HG03108 (cell line): ENCODE data around the gene NIBAN1.
"Not testable (repeated sequence)": the region's sequence is repeated elsewhere in the genome, so short reads cannot be mapped to it uniquely, and the experiment has no call there.

Experiments
- ATAC-seq: cut with Tn5 transposase; IDR thresholded peaks from one replicate; pipeline ENCODE4 v1.9.1; 2021; ENCODE audit warnings: moderate library complexity; ENCODE audit not compliant: unreplicated experiment

The NIBAN1 gene, protein sequence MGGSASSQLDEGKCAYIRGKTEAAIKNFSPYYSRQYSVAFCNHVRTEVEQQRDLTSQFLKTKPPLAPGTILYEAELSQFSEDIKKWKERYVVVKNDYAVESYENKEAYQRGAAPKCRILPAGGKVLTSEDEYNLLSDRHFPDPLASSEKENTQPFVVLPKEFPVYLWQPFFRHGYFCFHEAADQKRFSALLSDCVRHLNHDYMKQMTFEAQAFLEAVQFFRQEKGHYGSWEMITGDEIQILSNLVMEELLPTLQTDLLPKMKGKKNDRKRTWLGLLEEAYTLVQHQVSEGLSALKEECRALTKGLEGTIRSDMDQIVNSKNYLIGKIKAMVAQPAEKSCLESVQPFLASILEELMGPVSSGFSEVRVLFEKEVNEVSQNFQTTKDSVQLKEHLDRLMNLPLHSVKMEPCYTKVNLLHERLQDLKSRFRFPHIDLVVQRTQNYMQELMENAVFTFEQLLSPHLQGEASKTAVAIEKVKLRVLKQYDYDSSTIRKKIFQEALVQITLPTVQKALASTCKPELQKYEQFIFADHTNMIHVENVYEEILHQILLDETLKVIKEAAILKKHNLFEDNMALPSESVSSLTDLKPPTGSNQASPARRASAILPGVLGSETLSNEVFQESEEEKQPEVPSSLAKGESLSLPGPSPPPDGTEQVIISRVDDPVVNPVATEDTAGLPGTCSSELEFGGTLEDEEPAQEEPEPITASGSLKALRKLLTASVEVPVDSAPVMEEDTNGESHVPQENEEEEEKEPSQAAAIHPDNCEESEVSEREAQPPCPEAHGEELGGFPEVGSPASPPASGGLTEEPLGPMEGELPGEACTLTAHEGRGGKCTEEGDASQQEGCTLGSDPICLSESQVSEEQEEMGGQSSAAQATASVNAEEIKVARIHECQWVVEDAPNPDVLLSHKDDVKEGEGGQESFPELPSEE

DNA sequence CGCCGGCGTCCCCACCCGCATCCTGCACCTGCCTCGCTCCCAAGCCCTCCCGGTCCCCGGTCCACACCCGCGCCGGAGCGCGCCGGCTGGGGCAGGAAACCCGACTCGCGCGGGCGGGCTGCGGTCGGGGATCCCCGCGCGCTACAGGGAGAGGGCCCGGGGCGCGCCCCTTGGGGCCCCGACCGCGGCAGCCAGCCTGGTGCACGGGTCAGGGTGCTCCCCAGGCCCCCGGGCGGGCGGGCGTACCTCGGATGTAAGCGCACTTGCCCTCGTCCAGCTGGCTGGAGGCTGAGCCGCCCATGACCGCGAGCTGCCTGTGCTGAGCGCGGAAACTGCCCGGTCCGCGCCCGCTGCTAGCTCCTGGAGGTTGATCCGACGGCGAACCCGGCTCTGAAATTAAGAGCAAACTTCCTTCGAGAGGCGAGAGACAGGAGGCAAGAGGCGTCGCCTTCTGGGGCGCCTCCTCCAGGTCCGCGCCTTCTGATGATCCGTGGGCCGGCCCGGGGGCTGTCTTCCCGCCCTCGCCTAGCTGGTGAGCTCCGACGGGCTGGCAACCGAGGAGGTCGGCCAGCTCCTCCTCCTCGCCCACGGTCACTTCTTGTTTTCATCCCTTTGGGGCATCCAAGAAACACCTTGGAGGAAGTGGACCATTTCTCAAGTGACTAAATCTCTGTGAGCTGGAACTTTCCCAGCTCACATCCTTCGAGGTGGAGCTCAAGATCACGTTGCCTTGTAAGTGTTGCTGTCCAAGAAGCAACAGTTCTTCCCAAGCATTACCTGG, at the start of gene NIBAN1:
Gene NIBAN1 (minus strand): TSS at position 453 of the 781 bp plus-strand sequence. CDS start 152 bp downstream, at position 301.
- ATAC-seq = peak; percentile 52

DNA sequence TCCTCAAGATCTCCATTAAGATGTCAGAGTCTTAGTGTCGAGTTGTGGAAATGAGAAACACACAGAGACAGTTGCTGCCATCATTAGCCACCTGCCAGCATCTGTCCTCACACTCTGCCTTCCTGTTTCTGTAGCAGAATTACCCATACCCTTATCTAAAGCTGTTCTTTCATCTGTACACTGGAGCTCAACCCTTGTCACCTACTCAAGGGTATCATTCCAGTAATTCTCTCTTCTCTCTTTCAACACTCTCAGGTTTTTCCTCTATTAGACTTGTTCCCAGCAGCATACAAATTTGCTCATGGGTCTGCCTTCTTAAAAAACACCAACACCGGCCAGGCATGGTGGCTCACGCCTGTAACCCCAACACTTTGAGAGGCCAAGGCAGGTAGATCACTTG, 43.7 kb upstream of the NIBAN1 start:
- no peak for ATAC-seq

DNA sequence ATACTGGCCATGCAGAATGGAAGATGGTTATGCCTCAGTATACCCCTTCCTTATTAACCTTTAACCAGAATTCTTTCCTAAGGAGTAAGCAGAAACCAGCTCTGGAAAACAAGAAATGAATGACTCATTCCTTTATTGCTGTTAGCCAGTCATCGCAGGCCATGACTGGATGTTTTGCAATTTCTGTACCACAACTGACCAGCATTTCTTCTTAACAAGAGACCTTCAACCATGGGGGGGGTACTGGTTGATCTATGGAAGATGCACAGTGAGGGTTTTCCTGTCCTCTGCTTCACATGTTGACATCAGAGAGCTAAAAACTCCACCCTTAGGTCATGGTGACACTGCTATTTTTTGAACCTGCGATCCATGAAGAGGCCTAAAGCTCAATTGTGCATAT, 43.0 kb upstream of the NIBAN1 start:
- ATAC-seq = no peak

DNA sequence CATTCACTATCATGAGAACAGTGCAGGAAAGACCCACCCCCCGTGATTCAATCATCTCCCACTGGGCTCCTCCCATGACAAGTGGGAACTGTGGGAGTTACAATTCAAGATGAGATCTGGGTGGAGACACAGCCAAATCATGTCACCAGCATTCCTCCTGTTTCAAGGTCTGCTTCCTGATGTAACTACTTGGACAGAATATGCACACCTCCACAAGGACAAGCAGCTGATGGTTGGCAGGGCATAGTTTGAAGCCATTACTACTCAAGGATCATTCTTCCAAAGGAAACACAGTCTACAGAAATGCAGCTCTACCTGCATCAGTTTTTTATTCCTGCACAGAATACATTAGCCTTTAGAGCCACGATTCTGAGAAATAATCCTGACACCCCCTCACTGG, 42.6 kb upstream of the NIBAN1 start:
- ATAC-seq = no peak

DNA sequence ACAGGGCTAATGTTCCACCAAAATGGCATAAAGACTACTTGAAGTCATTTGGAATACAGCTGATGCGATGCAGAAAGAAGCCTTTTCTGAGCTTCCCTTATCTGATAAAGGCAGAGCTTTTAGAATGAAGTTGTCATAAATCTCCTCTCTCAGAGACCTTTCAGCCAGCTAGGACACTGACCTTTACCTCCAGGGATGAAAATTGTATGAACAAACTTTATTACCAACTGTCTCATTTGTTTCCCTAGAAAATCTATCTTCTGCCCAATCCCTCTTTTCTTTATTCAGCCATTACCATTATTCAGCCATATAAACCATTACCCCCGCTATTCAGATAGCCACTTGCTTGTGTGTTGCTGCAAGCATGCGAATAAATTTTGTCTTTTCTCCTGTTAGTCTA, 41.3 kb upstream of the NIBAN1 start:
- ATAC-seq = no peak

DNA sequence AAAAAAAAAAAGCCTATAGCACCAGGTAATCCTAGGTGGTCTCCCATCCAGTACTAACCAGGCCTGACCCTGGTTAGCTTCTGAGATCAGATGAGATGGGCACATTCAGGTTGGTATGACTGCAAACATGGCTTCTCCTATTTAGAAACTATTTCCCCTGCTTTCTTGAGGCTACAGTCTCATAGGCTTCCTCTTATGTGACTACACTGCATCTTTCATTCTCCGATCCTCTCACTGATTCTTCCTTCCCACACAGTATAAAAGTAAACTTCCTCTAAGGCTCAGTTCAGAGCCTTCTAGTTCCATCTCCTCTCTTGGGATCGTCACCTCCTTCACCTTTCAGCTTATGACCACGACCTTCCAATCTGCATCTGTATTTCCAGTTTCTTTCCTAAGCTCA, 40.6 kb upstream of the NIBAN1 start:
- no peak for ATAC-seq

DNA sequence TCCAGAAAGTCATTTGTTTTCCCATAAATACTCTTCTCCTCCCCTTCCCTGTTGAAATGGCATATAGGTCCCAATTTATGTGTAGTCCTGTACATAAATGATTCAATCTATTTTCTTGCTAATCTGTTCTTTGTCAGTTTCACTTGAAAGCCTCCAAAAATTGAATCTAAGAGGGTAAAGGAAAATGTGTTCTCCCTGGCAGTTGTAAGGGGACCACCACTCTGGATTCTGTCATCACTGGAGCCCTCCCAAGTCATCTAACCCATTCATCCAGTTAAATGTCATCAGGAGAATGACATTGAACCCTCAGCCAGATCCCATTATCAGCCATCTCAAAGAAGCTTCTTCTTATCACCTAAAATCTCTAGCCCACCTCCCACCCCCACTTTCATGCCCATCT, 36.1 kb upstream of the NIBAN1 start:
- ATAC-seq = no peak

DNA sequence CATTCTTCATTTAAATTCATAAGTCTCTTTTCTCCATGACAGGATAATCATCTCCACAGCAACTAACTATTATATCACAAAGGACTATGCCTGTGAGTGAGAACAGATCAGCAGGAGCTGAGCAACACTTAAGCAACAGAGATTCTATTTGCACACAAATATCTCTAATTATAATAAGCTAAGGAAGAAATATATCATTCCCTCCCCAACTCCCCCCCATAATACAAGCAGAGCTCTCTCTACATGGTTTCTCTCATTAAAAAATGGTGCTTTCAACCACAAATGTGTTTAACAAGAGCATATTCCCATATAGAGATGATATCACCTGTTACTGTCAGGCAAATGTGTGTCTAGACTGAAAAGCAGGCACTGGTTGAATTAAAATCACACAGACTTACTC, 34.5 kb upstream of the NIBAN1 start:
- ATAC-seq = no peak

DNA sequence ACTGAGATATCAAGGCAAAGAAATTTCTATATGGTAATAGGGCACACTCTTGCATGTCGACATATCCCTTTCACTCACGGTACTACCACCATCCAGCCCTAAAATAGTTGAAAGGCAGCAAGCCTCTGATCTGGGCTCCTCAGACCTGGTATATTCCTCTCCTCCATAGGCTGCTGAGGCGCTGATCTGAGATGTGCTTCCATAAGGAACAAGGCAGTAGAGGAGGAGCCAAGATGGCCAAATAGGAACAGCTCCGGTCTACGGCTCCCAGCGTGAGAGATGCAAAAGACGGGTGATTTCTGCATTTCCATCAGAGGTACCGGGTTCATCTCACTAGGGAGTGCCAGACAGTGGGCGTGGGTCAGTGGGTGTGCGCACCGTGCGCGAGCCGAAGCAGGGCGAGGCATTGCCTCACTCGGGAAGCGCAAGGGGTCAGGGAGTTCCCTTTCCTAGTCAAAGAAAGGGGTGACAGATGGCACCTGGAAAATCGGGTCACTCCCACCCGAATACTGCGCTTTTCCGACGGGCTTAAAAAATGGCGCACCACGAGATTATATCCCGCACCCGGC, 27.1 kb upstream of the NIBAN1 start:
- ATAC-seq = not testable (repeated sequence)

DNA sequence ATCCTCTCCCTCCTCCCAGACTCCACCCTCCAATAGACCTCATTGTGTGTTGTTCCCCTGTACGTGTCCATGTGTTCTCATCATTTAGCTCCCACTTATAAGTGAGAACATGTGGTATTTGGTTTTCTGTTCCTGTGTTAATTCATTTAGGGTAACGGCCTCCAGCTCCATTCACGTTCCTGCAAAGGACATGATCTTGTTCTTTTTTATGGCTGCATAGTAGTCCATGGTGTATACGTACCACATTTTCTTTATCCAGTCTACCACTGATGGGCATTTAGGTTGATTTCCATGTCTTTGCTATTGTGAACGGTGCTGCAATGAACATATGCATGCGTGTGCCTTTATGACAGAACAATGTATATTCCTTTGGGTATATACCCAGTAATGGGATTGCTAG, 25.7 kb upstream of the NIBAN1 start:
- not testable (repeated sequence) for ATAC-seq

DNA sequence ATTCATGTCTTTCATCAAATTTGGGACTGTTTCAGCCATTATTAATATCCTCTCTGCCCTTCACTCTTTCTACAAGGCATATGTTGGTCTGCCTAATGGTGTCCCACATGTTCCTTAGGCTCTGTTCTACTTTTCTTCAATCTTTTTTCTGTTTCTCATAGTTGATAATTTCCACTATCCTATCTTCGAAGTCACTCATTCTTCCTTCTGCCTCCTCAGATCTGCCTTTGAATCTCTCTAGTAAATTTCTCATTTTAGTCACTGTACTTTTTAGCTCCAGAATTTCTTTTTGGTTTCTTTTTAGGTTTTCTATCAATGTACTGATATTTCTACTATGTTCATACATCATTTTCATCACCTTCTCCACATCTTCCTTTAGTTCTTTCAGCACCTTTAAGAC, 20.0 kb upstream of the NIBAN1 start:
- ATAC-seq = no peak

DNA sequence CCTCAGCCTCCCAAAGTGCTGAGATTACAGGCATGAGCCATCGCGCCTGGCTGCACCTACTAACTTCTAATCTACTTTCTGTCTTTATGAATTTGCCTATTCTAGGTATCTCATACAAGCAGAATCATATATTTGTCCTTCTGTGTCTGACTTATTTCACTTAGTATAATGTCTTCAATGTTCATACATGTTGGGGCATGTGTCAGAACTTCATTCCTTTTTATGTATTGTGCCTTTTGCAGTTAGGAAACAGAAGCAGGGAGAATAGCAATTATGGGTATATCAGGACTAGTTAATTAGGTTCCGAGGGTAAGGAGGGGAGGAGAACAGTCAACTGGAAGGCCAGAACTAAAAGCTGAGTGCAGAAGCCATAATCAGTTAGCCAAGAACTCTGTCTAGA, 18.0 kb upstream of the NIBAN1 start:
- no peak for ATAC-seq

DNA sequence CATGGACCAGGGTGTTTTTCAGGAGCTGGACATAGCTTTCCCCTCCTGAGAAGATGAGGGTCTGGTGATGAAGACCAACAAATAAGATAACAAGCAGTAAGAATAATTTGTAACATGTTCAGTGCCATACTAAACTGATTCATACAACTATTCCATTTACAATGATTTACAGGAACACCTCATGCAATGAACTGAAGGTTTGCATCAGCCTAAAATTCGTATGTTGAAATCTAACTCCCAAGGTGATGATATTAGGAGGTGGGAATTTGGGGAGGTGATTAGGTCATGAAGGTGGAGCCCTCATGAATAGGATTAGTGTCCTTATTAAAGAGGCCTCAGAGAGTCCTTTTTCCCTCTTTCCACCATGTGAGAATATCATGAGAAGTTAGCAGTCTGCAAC, 15.9 kb upstream of the NIBAN1 start:
- no peak for ATAC-seq

DNA sequence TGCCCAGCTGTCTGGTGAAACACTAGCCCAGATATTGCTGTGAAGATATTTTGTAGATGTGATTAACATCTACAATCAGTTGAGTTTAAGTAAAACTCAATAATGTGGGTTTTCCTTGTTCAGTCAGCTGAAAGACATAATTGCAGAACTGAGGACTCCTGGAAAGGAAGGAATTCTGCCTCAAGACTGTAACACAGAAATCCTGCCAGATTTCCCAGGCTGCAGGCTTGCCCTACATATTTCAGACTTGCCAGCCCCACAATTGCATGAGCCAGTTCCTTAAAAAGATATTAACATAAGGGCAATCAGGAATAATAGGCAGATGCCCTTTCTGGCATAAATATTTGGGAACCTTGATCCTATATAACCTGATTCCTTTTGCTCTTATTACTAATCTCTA, 14.2 kb upstream of the NIBAN1 start:
- ATAC-seq = no peak

DNA sequence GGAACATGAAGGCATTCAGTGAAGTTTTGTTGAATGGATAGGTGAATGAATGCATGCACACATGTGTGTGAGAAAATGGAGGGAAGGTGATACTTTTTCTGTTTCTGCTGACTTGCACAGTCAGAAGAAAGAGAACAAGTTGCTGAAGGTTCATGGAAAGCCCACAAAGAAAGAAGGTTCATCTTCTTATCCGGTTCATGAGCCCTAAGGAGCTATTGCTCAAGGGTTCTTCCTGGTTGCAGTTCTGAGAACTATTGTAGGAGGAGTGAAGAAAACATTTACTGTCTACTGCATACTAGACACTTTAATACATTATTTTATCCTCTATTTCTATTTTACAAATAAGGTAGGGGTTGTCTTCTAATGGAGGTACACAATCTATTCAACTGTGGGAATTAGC, 13.4 kb upstream of the NIBAN1 start:
- no peak for ATAC-seq

DNA sequence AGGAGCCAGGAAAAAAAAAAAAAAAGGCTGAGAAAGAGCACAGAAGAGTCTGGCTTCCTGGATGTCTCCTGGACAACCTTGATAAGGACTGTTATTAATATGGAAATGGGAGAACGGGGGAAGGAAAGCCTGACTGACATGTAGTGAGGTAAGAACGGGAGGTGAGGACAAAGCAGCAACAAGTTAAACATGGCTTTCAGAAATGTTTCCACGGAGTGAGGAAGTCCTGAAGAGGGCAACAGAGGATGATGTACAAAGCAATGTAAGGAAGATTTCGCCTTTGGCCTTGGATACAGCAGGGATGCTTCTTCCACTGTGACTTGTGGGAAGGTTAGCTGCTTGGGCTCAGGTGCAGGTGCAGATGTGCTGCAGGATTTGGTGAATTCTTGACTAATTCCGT, 11.9 kb upstream of the NIBAN1 start:
- ATAC-seq = no peak

DNA sequence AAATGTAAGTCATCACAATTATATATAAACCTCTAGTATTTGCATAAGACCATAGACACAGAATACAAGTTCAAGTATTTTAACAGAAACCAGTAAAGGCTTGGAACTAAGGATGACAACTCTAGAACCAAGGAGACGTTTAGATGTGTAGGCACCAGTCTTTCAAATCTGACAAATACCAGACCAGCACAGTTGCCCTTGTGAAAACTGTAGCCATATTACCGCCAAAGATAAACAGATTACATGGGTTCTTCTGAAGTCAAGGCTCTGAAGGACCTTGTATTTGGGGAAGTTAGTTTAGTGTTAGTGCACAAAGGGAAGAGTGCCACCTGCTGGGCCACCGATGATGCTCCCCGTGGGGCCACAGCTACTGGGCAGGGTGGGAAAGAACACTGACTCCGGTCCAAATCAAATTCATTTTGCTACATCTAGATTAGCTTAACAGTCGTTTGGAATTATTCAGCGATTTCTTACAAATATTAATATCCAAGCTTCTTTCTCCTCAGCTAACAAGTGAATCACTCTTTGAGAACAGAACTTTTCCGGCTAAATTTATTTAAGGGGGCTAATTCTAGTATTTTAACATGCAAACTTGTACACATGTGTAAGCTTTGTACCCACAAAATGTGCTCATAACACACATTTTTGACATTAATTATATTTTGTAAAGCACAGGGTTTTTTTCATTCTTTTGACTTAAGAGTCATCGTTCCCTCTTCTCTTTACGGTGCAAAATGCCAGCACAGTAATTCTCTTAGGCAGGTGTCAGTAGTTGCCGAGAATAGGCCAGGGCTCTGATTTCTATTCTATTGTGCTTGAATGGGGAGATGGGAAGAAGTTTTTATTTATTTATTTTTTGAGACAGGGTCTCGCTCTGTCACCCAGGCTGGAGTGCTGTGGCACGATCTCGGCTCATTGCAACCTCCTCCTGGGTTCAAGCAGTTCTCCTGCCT, 8.0 kb upstream of the NIBAN1 start:
- ATAC-seq = peak; percentile 95

DNA sequence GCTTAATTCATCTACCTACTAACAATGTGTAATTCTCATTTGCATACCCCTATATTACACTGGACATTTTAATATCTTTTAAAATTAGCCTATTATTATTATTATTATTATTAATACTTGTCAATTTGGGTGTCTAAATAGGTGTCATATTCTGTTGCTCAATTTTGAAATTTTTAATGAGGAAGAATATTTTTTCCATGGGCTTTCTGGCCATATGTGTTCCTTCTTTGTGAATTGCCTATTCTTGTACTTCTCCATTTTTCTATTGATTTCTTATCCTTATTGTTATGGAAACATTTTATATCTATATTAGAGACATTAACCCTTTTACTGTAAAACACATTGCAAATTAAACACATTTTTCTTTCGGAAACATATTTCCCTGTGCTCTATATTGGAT, 6.4 kb upstream of the NIBAN1 start:
- no peak for ATAC-seq

DNA sequence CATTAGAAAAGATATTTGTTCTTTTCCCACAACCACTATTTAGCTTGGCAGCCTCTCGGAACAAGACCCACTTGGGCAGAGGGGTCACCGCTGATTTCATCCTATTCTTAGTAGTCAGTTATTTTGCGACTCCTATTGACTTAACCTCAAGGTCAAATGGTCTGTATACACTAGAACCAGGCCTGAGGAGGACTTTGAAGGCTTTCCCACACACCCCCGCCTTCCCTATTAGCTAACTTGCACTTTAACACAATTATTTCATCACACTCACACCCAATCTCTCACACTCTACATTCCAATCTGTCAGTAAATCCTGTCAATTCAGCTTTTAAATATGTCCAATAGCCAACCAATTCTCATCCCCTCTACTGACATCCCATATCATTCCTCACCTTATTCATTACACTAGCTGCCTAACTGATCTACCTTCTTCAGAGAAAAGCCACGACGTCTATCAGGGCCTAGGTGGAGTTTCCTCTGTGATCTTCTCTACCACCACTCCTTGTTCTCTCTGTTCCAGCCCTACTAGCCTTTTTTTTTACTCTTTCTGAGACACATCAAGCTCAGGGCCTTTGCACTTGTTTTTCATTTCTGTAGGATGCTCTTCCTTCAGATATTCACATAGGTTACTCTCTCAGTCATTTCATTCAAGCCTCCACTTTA, 1.0 kb upstream of the NIBAN1 start:
- no peak for ATAC-seq

DNA sequence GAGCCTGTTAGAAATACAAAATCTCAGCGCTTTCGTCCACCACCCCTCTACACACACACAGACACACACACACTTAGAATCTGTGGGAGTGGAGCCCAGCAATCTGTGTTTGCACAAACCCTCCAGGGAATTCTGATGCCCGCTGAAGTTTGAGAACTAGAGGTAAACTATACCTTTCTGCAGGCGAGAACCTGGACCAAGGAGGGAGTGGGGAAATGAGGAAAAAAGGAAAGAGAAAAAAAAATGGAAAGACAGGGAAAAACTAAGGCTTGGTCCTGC, 468 bp upstream of the NIBAN1 start:
- no peak for ATAC-seq
